Measurements from ENCODE around the gene HPS3. TPM values are rescaled to one million over a fixed set of nuclear protein-coding genes. Genes with fewer than 3 reads are reported as not detected.
A peak's percentile ranks its signal among the peaks of the same experiment; 100 is the strongest.

Gene HPS3
- polyA plus RNA-seq, 1 of the 3 experiments (the other 2 are of a cell fraction): 9.4 TPM

DNA sequence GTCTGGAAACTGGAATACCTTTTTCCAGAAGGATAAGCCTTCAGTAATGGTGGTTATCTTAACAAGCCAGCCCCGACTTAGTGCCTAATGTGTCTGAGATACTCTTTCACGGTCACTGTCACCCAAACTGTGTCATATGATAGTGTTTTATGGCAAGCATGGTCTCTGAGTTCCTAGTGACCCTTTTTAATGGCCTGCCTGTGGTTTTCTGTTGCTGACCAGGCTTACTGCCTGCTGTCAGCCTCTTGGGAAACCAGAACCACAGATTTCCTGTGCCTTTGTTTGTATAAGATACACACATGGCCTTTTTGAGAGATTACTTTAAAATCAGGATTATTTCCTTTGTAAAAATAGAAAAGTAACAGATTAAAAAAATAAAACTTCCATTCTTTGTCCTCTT, 22.4 kb downstream of the HPS3 start:
- Histone ChIP-seq H3K4me2 (no peak overlapping the region), H3K27ac (ENCODE audit: low read depth in 2 of 2, low read length in 1 of 2) (peak overlapping the region; percentile 28 to 85; a peak in 3 of 4 replicates), H3K36me3 (replicated peaks in 1 of 2; ENCODE audit: control insufficient read depth in 1 of 2, insufficient read depth in 2 of 2, low read length in 1 of 2) (peaks cover 24 to 65% of the 10 kb centered on the region in 2 experiments), H3K79me2 (ENCODE audit: insufficient read depth) (no peaks in the 10 kb centered on the region), H3K27me3 (ENCODE audit: insufficient read depth) (no peaks in the 10 kb centered on the region), H4K20me1 (ENCODE audit: insufficient read depth) (no peaks in the 10 kb centered on the region), H3K9ac (no peak overlapping the region), H3K4me3 (ENCODE audit: low read depth in 2 of 2, low read length in 1 of 2) (no peak overlapping the region), H3F3A (replicated peaks; ENCODE audit: insufficient read depth) (no peaks in the 10 kb centered on the region), H3K9me2 (no peaks in the 10 kb centered on the region), H3K9me3 (no peaks in the 10 kb centered on the region), H2AFZ (ENCODE audit: low read depth) (no peak overlapping the region), H3K4me1 (ENCODE audit: control insufficient read depth in 1 of 2, insufficient read depth in 2 of 2, low read depth in 1 of 2, low read length in 1 of 2) (peaks cover 0 to 23% of the 10 kb centered on the region in 2 experiments; a peak in 2 of 4 replicates)
- ChIA-PET CTCF (interaction anchor here (0.8 to 1.1 kb wide), 2 partner anchors 22 to 143 kb away, joined by 3 read pairs; no protein-coding TSS in a partner anchor), POLR2A (no interaction called here)
- TF ChIP-seq MEF2A (IDR thresholded peaks at IDR 0.05; ENCODE audit: borderline replicate concordance, low read depth): no peak
- TF ChIP-seq, protein P1, sequence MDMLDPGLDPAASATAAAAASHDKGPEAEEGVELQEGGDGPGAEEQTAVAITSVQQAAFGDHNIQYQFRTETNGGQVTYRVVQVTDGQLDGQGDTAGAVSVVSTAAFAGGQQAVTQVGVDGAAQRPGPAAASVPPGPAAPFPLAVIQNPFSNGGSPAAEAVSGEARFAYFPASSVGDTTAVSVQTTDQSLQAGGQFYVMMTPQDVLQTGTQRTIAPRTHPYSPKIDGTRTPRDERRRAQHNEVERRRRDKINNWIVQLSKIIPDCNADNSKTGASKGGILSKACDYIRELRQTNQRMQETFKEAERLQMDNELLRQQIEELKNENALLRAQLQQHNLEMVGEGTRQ (IDR thresholded peaks at IDR 0.05; ENCODE audit: borderline replicate concordance, low read depth, low read length): no peak
- TF ChIP-seq RXRA (IDR thresholded peaks at IDR 0.05; ENCODE audit: borderline replicate concordance, low read depth): no peak
- no peak for TF ChIP-seq TEAD4 (IDR thresholded peaks at IDR 0.05; ENCODE audit: borderline replicate concordance, insufficient read depth)
- TF ChIP-seq CHD2 (IDR thresholded peaks at IDR 0.05; ENCODE audit: low read length, partially characterized antibody): peak; percentile 35
- 0 out of 2 replicates have a peak, but pooled peaks have one; percentile 16 for TF ChIP-seq RCOR1 (IDR thresholded peaks at IDR 0.05; ENCODE audit: low read length)
- TF ChIP-seq MXI1 (IDR thresholded peaks at IDR 0.05; ENCODE audit: low read depth, low read length): peak; percentile 31; the same call in 1 of the 2 replicates
- no peak for TF ChIP-seq FOSL2 (IDR thresholded peaks at IDR 0.05; ENCODE audit: borderline replicate concordance, low read depth)
- TF ChIP-seq, protein P2, sequence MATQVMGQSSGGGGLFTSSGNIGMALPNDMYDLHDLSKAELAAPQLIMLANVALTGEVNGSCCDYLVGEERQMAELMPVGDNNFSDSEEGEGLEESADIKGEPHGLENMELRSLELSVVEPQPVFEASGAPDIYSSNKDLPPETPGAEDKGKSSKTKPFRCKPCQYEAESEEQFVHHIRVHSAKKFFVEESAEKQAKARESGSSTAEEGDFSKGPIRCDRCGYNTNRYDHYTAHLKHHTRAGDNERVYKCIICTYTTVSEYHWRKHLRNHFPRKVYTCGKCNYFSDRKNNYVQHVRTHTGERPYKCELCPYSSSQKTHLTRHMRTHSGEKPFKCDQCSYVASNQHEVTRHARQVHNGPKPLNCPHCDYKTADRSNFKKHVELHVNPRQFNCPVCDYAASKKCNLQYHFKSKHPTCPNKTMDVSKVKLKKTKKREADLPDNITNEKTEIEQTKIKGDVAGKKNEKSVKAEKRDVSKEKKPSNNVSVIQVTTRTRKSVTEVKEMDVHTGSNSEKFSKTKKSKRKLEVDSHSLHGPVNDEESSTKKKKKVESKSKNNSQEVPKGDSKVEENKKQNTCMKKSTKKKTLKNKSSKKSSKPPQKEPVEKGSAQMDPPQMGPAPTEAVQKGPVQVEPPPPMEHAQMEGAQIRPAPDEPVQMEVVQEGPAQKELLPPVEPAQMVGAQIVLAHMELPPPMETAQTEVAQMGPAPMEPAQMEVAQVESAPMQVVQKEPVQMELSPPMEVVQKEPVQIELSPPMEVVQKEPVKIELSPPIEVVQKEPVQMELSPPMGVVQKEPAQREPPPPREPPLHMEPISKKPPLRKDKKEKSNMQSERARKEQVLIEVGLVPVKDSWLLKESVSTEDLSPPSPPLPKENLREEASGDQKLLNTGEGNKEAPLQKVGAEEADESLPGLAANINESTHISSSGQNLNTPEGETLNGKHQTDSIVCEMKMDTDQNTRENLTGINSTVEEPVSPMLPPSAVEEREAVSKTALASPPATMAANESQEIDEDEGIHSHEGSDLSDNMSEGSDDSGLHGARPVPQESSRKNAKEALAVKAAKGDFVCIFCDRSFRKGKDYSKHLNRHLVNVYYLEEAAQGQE (IDR thresholded peaks at IDR 0.05; ENCODE audit: low read depth, low read length): no peak
- TF ChIP-seq TCF12 (IDR thresholded peaks at IDR 0.05): peak; percentile 57; the same call in 1 of the 2 replicates
- TF ChIP-seq, protein P3, sequence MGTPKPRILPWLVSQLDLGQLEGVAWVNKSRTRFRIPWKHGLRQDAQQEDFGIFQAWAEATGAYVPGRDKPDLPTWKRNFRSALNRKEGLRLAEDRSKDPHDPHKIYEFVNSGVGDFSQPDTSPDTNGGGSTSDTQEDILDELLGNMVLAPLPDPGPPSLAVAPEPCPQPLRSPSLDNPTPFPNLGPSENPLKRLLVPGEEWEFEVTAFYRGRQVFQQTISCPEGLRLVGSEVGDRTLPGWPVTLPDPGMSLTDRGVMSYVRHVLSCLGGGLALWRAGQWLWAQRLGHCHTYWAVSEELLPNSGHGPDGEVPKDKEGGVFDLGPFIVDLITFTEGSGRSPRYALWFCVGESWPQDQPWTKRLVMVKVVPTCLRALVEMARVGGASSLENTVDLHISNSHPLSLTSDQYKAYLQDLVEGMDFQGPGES (IDR thresholded peaks at IDR 0.05; ENCODE audit: low read depth, low read length): no peak
- DNase-seq: peak; percentile 48
- 66% methylated on average over 2 of the region's 2 CpGs for WGBS (ENCODE audit: low lambda C conversion rate)

Measured in SK-N-SH (cell line).